ENCODE measurements around the gene PTPRG. TPM values are rescaled to one million over a fixed set of nuclear protein-coding genes. Genes with fewer than 3 reads are reported as not detected.

Gene PTPRG
- total RNA-seq, 2 donors from 2014 or later: 76.5 to 108 TPM

- Mint-ChIP-seq H3K27me3 (ENCODE audit: insufficient read depth) (peaks cover 2% of the 10 kb centered on the region), H3K27ac (no peak overlapping the region), H3K36me3 (ENCODE audit: low read depth) (no peaks in the 10 kb centered on the region), H3K9me3 (no peaks in the 10 kb centered on the region), H3K4me1 (peaks cover 37% of the 10 kb centered on the region), H3K4me3 (no peak overlapping the region)
- WGBS, 2 experiments (ENCODE audit: insufficient coverage in 1 of 2, insufficient read length in 1 of 2): 83 to 85% methylated on average over 2 to 5 of the region's 5 CpGs
- Histone ChIP-seq H3K4me3 (ENCODE audit: low read length) (no peak overlapping the region), H3K4me1 (ENCODE audit: control insufficient read depth, insufficient read depth, low read length) (no peaks in the 10 kb centered on the region), H3K27ac (ENCODE audit: low read depth, low read length) (no peak overlapping the region), H3K36me3 (ENCODE audit: control insufficient read depth, insufficient read depth, low read length) (no peaks in the 10 kb centered on the region), H3K27me3 (ENCODE audit: control insufficient read depth, insufficient read depth, low read length, poor library complexity, severe bottlenecking) (no peaks in the 10 kb centered on the region), H3K9ac (ENCODE audit: extremely low read depth, low read length, poor library complexity, severe bottlenecking) (no peak overlapping the region), H3K9me3 (ENCODE audit: control insufficient read depth, low read length) (no peaks in the 10 kb centered on the region)
- no peak for TF ChIP-seq CTCF (conservative IDR thresholded peaks at IDR 0.05)
- DNase-seq: no peak
These were observed 332.6 kb downstream of the PTPRG start for GRCh38 chr3:61893840-61894566.

GRCh38 chr3:61894988-61895935, 333.9 kb downstream of the PTPRG start:
- WGBS, 2 experiments (ENCODE audit: insufficient coverage in 1 of 2, insufficient read length in 1 of 2): 51 to 58% methylated on average over 7 of the region's 7 CpGs

More at GRCh38 chr3:61894988-61895935, 333.9 kb downstream of the PTPRG start:
- H3K27ac Mint-ChIP-seq: no peak overlapping the region
- no peaks in the 10 kb centered on the region for H3K4me1 ChIP-seq (ENCODE audit: control insufficient read depth, insufficient read depth, low read length)
- H3K36me3 Mint-ChIP-seq (ENCODE audit: low read depth): no peaks in the 10 kb centered on the region
- H3K4me3 ChIP-seq (ENCODE audit: low read length): no peak overlapping the region
- DNase-seq: no peak
- no peaks in the 10 kb centered on the region for H3K9me3 ChIP-seq (ENCODE audit: control insufficient read depth, low read length)
- no peak overlapping the region for H3K27ac ChIP-seq (ENCODE audit: low read depth, low read length)
- TF ChIP-seq CTCF (conservative IDR thresholded peaks at IDR 0.05): peak; percentile 55
- no peaks in the 10 kb centered on the region for H3K9me3 Mint-ChIP-seq
- H3K4me1 Mint-ChIP-seq: peaks cover 26% of the 10 kb centered on the region
- no peaks in the 10 kb centered on the region for H3K27me3 ChIP-seq (ENCODE audit: control insufficient read depth, insufficient read depth, low read length, poor library complexity, severe bottlenecking)
- H3K27me3 Mint-ChIP-seq (ENCODE audit: insufficient read depth): peaks cover 12% of the 10 kb centered on the region
- no peaks in the 10 kb centered on the region for H3K36me3 ChIP-seq (ENCODE audit: control insufficient read depth, insufficient read depth, low read length)
- no peak overlapping the region for H3K4me3 Mint-ChIP-seq
- H3K9ac ChIP-seq (ENCODE audit: extremely low read depth, low read length, poor library complexity, severe bottlenecking): no peak overlapping the region
